ENCODE measurements around the gene CGB5.
"Not testable (repeated sequence)": the region's sequence is repeated elsewhere in the genome, so short reads cannot be mapped to it uniquely, and the experiment has no call there.

- TF ChIP-seq CTCF (IDR thresholded peaks at IDR 0.05; ENCODE audit: low read depth, low read length); POLR2A (IDR thresholded peaks at IDR 0.05; ENCODE audit: extremely low read depth, insufficient read length); MAX (IDR thresholded peaks at IDR 0.05; ENCODE audit: low read depth, low read length): not testable (repeated sequence)
Observed at GRCh38 chr19:49043548-49043947, at the start of gene CGB5.

Data from NB4 (cell line).